DOHH2 (cell line): ENCODE data around the gene ATMIN.

Experiments
- H3F3A ChIP-seq: fragments of 200-600 bp; sonication (generic), shearing (Covaris generic); 2 replicates; pipeline ENCODE4 v1.6.0; 2016; ENCODE audit warnings: antibody characterized with exemption, mild to moderate bottlenecking; ENCODE audit not compliant: control insufficient read depth, insufficient read depth
- H3K27ac ChIP-seq: fragments of 200-600 bp; sonication (generic); 2 replicates; pipeline ENCODE4 v1.5.1; 2014; ENCODE audit warnings: low read depth, mild to moderate bottlenecking, low read length, moderate library complexity
- H3K27me3 ChIP-seq: fragments of 200-600 bp; sonication (generic); 2 replicates; pipeline ENCODE4 v1.6.1; 2014; ENCODE audit warnings: mild to moderate bottlenecking, low read length, mixed read lengths; ENCODE audit not compliant: control insufficient read depth
- H3K36me3 ChIP-seq: fragments of 200-600 bp; sonication (generic); 2 replicates; pipeline ENCODE4 v1.6.1; 2014; ENCODE audit warnings: mild to moderate bottlenecking, low read length, moderate library complexity, mixed read lengths; ENCODE audit not compliant: control insufficient read depth
- H3K4me1 ChIP-seq: fragments of 200-600 bp; sonication (generic); 2 replicates; pipeline ENCODE4 v1.6.1; 2014; ENCODE audit warnings: mild to moderate bottlenecking, low read length, mixed read lengths; ENCODE audit not compliant: control insufficient read depth
- H3K4me2 ChIP-seq: fragments of 200-600 bp; sonication (generic); 2 replicates; pipeline ENCODE4 v1.6.0; 2014; ENCODE audit warnings: mild to moderate bottlenecking, low read length, moderate library complexity
- H3K4me3 ChIP-seq: fragments of 200-600 bp; sonication (generic); 2 replicates; pipeline ENCODE4 v1.5.1; 2014; ENCODE audit warnings: mild to moderate bottlenecking, low read length, mixed read lengths
- H3K79me2 ChIP-seq: fragments of 200-600 bp; sonication (generic); 2 replicates; pipeline ENCODE4 v1.6.1; 2014; ENCODE audit warnings: mild to moderate bottlenecking, low read length, mixed read lengths; ENCODE audit not compliant: control insufficient read depth
- H3K9me2 ChIP-seq: fragments of 200-600 bp; sonication (generic); replicated peaks from 2 replicates; pipeline ENCODE4 v1.6.1; 2014; ENCODE audit warnings: mild to moderate bottlenecking, low read length, mixed read lengths; ENCODE audit not compliant: control insufficient read depth
- H3K9me3 ChIP-seq: fragments of 200-600 bp; sonication (generic); 2 replicates; pipeline ENCODE4 v1.6.1; 2014; ENCODE audit warnings: antibody characterized with exemption, low read length, mixed read lengths; ENCODE audit not compliant: control insufficient read depth, insufficient read depth
- H4K20me1 ChIP-seq: fragments of 200-600 bp; sonication (generic); 2 replicates; pipeline ENCODE4 v1.6.0; 2014; ENCODE audit warnings: low read depth, mild to moderate bottlenecking, antibody characterized with exemption, low read length, moderate library complexity; ENCODE audit not compliant: control insufficient read depth, insufficient read depth
- EZH2phosphoT487 ChIP-seq: fragments of 200-600 bp; sonication (generic); IDR thresholded peaks from 2 replicates; pipeline ENCODE4 v1.6.1; 2017; ENCODE audit warnings: borderline replicate concordance, mild to moderate bottlenecking, antibody characterized with exemption, low read length, moderate library complexity, mixed read lengths
- TF ChIP-seq, protein P1 (sequence below): fragments of 200-600 bp; sonication (generic); IDR thresholded peaks from one replicate; pipeline ENCODE4 v1.5.1; 2014; ENCODE audit warnings: antibody characterized with exemption, mild to moderate bottlenecking, low read depth, low read length; ENCODE audit not compliant: poor library complexity, severe bottlenecking

ATMIN gene

DNA sequence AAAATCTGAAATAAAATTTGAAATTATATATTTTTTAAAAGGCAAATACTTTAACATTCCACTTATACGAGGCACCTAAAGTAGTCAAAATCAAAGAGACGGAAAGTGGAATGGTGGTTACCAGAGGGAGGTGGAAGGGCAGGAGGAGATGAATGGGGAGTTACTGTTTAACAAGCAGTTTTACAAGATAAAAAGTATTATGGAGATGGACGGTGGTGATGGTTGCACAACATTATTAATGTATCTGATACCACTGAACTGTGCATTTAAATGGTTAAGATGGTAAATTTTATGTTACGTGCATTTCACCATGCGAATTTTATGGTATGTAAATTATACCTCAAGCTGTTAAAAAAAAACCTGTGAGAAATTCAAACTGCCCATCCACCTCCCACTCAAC lies 34.3 kb upstream of the ATMIN start:
- peaks cover 23% of the 10 kb centered on the region for H3K36me3 ChIP-seq
- H3K9me2 ChIP-seq = no peaks in the 10 kb centered on the region
- TF ChIP-seq EZH2phosphoT487 = no peak
- TF ChIP-seq, protein P1, sequence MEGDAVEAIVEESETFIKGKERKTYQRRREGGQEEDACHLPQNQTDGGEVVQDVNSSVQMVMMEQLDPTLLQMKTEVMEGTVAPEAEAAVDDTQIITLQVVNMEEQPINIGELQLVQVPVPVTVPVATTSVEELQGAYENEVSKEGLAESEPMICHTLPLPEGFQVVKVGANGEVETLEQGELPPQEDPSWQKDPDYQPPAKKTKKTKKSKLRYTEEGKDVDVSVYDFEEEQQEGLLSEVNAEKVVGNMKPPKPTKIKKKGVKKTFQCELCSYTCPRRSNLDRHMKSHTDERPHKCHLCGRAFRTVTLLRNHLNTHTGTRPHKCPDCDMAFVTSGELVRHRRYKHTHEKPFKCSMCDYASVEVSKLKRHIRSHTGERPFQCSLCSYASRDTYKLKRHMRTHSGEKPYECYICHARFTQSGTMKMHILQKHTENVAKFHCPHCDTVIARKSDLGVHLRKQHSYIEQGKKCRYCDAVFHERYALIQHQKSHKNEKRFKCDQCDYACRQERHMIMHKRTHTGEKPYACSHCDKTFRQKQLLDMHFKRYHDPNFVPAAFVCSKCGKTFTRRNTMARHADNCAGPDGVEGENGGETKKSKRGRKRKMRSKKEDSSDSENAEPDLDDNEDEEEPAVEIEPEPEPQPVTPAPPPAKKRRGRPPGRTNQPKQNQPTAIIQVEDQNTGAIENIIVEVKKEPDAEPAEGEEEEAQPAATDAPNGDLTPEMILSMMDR = no peak
- H4K20me1 ChIP-seq = peaks cover 29% of the 10 kb centered on the region
- H3K9me3 ChIP-seq = no peaks in the 10 kb centered on the region
- H3K27ac ChIP-seq = no peak overlapping the region
- peaks cover 57% of the 10 kb centered on the region for H3K4me1 ChIP-seq
- peaks cover 100% of the 10 kb centered on the region for H3K79me2 ChIP-seq
- H3K4me3 ChIP-seq = no peak overlapping the region
- peaks cover 10% of the 10 kb centered on the region for H3F3A ChIP-seq
- H3K4me2 ChIP-seq = no peak overlapping the region
- H3K27me3 ChIP-seq = no peaks in the 10 kb centered on the region

DNA sequence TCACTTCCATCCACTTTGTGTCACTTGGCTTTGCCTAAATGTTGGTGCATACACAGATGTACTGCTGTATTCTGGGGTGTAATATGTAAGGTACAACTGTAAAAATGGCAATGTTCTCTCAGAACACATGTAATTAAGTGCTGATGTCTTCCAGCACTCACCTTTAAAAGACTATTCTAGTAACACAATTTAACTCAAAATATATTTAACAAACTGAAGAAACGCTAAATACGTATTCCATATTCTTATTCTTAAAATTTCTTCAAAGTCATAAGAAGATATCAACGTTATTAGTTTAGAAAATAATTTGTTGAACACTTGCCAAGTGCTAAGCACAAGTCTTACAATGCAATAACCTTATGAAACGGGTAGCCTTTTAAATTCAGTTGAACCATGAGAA lies 32.6 kb upstream of the ATMIN start:
- Histone ChIP-seq H3K27me3 (no peaks in the 10 kb centered on the region), H3K27ac (no peak overlapping the region), H3K4me3 (no peak overlapping the region), H3K79me2 (peaks cover 92% of the 10 kb centered on the region), H3K36me3 (peaks cover 21% of the 10 kb centered on the region), H3K9me3 (no peaks in the 10 kb centered on the region), H3K4me1 (peaks cover 41% of the 10 kb centered on the region), H3K9me2 (no peaks in the 10 kb centered on the region), H4K20me1 (peaks cover 29% of the 10 kb centered on the region), H3F3A (peaks cover 5% of the 10 kb centered on the region; the same call in 1 of the 2 replicates), H3K4me2 (no peak overlapping the region)
- TF ChIP-seq, protein P1 = no peak
- no peak for TF ChIP-seq EZH2phosphoT487

DNA sequence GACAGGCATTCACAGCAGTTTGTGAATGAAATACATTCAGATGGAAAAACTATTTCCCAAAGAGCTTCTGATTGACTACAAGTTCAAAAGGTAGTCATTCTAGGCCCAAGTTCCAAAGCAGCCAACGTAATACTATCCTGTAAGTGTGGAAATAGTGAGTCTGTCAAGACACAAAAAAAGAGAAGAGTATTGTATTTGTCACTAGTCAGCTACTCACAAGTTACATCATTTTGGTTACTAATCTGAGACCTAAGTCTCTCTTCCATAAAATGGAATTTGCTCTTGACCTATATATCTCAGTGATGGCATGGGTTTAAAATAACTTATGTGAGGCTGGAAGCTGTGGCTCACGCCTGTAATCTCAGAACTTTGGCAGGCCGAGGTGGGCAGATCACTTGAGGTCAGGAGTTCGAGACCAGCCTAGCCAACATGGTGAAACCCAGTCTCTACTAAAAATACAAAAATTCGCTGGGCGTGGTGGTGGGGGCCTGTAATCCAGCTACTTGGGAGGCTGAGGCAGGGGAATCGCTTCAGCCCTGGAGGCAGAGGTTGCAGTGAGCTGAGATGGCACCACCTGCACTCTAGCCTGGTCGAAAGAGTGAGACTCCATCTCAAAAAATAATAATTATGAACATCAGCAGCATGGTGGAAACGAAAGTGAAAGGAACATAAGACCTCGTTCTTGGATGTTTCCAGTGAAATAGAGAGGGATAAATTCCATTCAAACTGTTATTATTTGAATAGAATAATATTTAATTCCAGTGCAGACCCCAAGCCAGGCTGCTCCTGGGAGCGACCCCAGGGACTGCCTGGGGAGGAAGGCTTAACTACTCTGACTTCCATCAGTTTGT lies 31.8 kb upstream of the ATMIN start:
- Histone ChIP-seq H3K79me2 (peaks cover 92% of the 10 kb centered on the region), H3K9me2 (no peaks in the 10 kb centered on the region), H3K4me2 (peak overlapping the region; percentile 84), H3K27ac (no peak overlapping the region), H3K9me3 (no peaks in the 10 kb centered on the region), H3K27me3 (no peaks in the 10 kb centered on the region), H3K4me3 (0 out of 2 replicates have a peak overlapping the region, but pooled peaks have one; percentile 8), H4K20me1 (peaks cover 35% of the 10 kb centered on the region), H3K4me1 (peaks cover 41% of the 10 kb centered on the region), H3F3A (peaks cover 5% of the 10 kb centered on the region; the same call in 1 of the 2 replicates), H3K36me3 (peaks cover 27% of the 10 kb centered on the region)
- no peak for TF ChIP-seq EZH2phosphoT487
- TF ChIP-seq, protein P1 = no peak
